IMR-90 (cell line): ENCODE measurements around the gene CHN2. TPM values are rescaled to one million over a fixed set of nuclear protein-coding genes. Genes with fewer than 3 reads are reported as not detected.

ENCODE experiments used
- ATAC-seq: fragments of 200-7000 bp; cut with Tn5 transposase; 2 replicates; pipeline ENCODE4 v1.9.1; 2020; ENCODE audit warnings: low read depth, mild to moderate bottlenecking, moderate library complexity
- BruUV-seq: library from RNA; stranded (reverse); fragments of 400-500 nt; replicated peaks from 2 replicates; lab custom pipeline; 2021; lab: Mats Ljungman, UMichigan
- CTCF ChIA-PET: fragments of 300-600 bp; formaldehyde crosslinking; extraction: SDS; loops from one replicate; lab custom pipeline; 2021; ENCODE audit warnings: antibody characterized with exemption; lab: Yijun Ruan, JAX
- POLR2A ChIA-PET: fragments of 300-600 bp; sonication (Branson Sonifier 250); formaldehyde crosslinking; loops from one replicate; lab custom pipeline; 2022; ENCODE audit warnings: antibody characterized with exemption; ENCODE audit not compliant: unreplicated experiment; lab: Charles Lee
- DNase-seq: peaks from one replicate; pipeline ENCODE4 v3.0.0; 2013
- H2AFZ ChIP-seq: replicated peaks from 2 replicates; pipeline ENCODE3; 2013; ENCODE audit warnings: low read length, mild to moderate bottlenecking; ENCODE audit not compliant: poor library complexity
- H2AK5ac ChIP-seq: 2 replicates; pipeline ENCODE4 v1.6.1; 2013; ENCODE audit warnings: low read depth, low read length, inconsistent platforms
- H2AK9ac ChIP-seq: replicated peaks from 2 replicates; pipeline ENCODE3; 2013; ENCODE audit warnings: mild to moderate bottlenecking, low read depth, low read length, moderate library complexity; ENCODE audit not compliant: poor library complexity
- H2BK120ac ChIP-seq: 2 replicates; pipeline ENCODE4 v1.6.1; 2013; ENCODE audit warnings: low read depth, low read length, inconsistent platforms
- H2BK15ac ChIP-seq: 3 replicates; pipeline ENCODE4 v1.6.1; 2013; ENCODE audit warnings: low read depth, low read length, inconsistent platforms
- H2BK20ac ChIP-seq: 2 replicates; pipeline ENCODE4 v1.6.1; 2013; ENCODE audit warnings: low read depth, mild to moderate bottlenecking, inconsistent platforms, low read length, moderate library complexity
- H2BK5ac ChIP-seq: 2 replicates; pipeline ENCODE4 v1.6.1; 2013; ENCODE audit warnings: mild to moderate bottlenecking, low read depth, low read length, inconsistent platforms; ENCODE audit not compliant: poor library complexity, severe bottlenecking
- H3K14ac ChIP-seq: replicated peaks from 2 replicates; pipeline ENCODE4 v1.6.1; 2013; ENCODE audit warnings: low read depth, low read length, inconsistent platforms
- H3K18ac ChIP-seq: 2 replicates; pipeline ENCODE4 v1.6.1; 2013; ENCODE audit warnings: low read depth, low read length, control low read depth
- H3K23ac ChIP-seq: 2 replicates; pipeline ENCODE4 v1.6.1; 2013; ENCODE audit warnings: low read depth, low read length, inconsistent platforms
- H3K27ac ChIP-seq: 2 replicates; pipeline ENCODE4 v1.5.1; 2013; ENCODE audit warnings: mild to moderate bottlenecking, control low read depth, low read length; ENCODE audit not compliant: insufficient read depth
- H3K27me3 ChIP-seq: 2 replicates; pipeline ENCODE4 v1.6.1; 2013; ENCODE audit warnings: low read length; ENCODE audit not compliant: control insufficient read depth, insufficient read depth
- H3K36me3 ChIP-seq: 2 replicates; pipeline ENCODE4 v1.6.1; 2013; ENCODE audit warnings: low read length, mixed read lengths; ENCODE audit not compliant: control insufficient read depth, insufficient read depth
- H3K4ac ChIP-seq: 2 replicates; pipeline ENCODE4 v1.6.1; 2013; ENCODE audit warnings: low read depth, low read length, inconsistent platforms
- H3K4me1 ChIP-seq: 2 replicates; pipeline ENCODE4 v1.6.1; 2013; ENCODE audit warnings: low read length, mixed read lengths; ENCODE audit not compliant: control insufficient read depth, insufficient read depth
- H3K4me2 ChIP-seq: 2 replicates; pipeline ENCODE4 v1.6.1; 2013; ENCODE audit warnings: low read depth, mild to moderate bottlenecking, control low read depth, low read length, moderate library complexity
- H3K4me3 ChIP-seq: 2 replicates; pipeline ENCODE4 v1.5.1; 2013; ENCODE audit warnings: low read depth, mild to moderate bottlenecking, control low read depth, low read length, moderate library complexity; ENCODE audit not compliant: insufficient read depth
- H3K56ac ChIP-seq: 2 replicates; pipeline ENCODE4 v1.6.1; 2013; ENCODE audit warnings: low read length, inconsistent platforms; ENCODE audit not compliant: insufficient read depth; ENCODE audit errors: extremely low read depth
- H3K79me1 ChIP-seq, 2 experiments: 2 replicates each; pipeline ENCODE4 v1.6.1; 2013; ENCODE audit warnings: low read length in 2 of 2, inconsistent platforms in 1 of 2, low read depth in 1 of 2
- H3K9ac ChIP-seq: 2 replicates; pipeline ENCODE4 v1.6.1; 2013; ENCODE audit warnings: low read depth, low read length, control low read depth
- H3K9me1 ChIP-seq: 2 replicates; pipeline ENCODE4 v1.6.1; 2013; ENCODE audit warnings: low read length, inconsistent platforms; ENCODE audit not compliant: insufficient read depth
- H3K9me3 ChIP-seq: 2 replicates; pipeline ENCODE4 v1.6.1; 2013; ENCODE audit warnings: low read length; ENCODE audit not compliant: control insufficient read depth, insufficient read depth
- H4K20me1 ChIP-seq: 2 replicates; pipeline ENCODE4 v1.6.1; 2013; ENCODE audit warnings: low read length, inconsistent platforms; ENCODE audit not compliant: insufficient read depth
- H4K5ac ChIP-seq: 2 replicates; pipeline ENCODE4 v1.6.1; 2013; ENCODE audit warnings: mild to moderate bottlenecking, low read depth, low read length, control low read depth
- H4K8ac ChIP-seq, 2 experiments: 2 replicates each; pipeline ENCODE4 v1.6.1; 2013; ENCODE audit warnings: low read depth in 2 of 2, low read length in 2 of 2, control low read depth in 1 of 2, inconsistent platforms in 1 of 2
- H4K91ac ChIP-seq: 2 replicates; pipeline ENCODE4 v1.6.1; 2013; ENCODE audit warnings: low read depth, low read length, inconsistent platforms; ENCODE audit not compliant: insufficient read depth
- BHLHE40 ChIP-seq: fragments of 150-350 bp; IDR thresholded peaks from 2 replicates; pipeline ENCODE4 v1.6.1; 2016; ENCODE audit warnings: mild to moderate bottlenecking, low read depth, low read length
- CEBPB ChIP-seq: IDR thresholded peaks from 2 replicates; pipeline ENCODE4 v1.6.1; 2012; ENCODE audit warnings: low read depth, low read length, improper control_type of control experiment
- MXI1 ChIP-seq: IDR thresholded peaks from 2 replicates; pipeline ENCODE4 v1.6.1; 2012; ENCODE audit warnings: low read depth, mild to moderate bottlenecking, low read length, moderate library complexity, borderline replicate concordance
- POLR2A ChIP-seq: IDR thresholded peaks from 2 replicates; pipeline ENCODE4 v1.6.1; 2012; ENCODE audit warnings: mild to moderate bottlenecking, low read depth, low read length
- RAD21 ChIP-seq: IDR thresholded peaks from 2 replicates; pipeline ENCODE4 v1.6.1; 2012; ENCODE audit warnings: low read length, improper control_type of control experiment
- RCOR1 ChIP-seq: IDR thresholded peaks from 2 replicates; pipeline ENCODE4 v1.6.1; 2012; ENCODE audit warnings: mild to moderate bottlenecking, low read length, improper control_type of control experiment; ENCODE audit not compliant: insufficient replicate concordance
- RFX5 ChIP-seq: IDR thresholded peaks from 2 replicates; pipeline ENCODE4 v1.8.0; 2012; ENCODE audit warnings: low read depth, mild to moderate bottlenecking, low read length, moderate library complexity
- SMC3 ChIP-seq: fragments of 150-350 bp; IDR thresholded peaks from 2 replicates; pipeline ENCODE4 v1.6.1; 2016; ENCODE audit warnings: low read depth, mild to moderate bottlenecking, antibody characterized with exemption, low read length, moderate library complexity
- WGBS, 2 experiments: methylation state at CpG; one replicate each; pipeline versions ENCODE4 v1.1.5 to v1.1.7; 2013; ENCODE audit warnings: missing lambda C conversion rate in 2 of 2; ENCODE audit not compliant: insufficient read length in 1 of 2; ENCODE audit errors: extremely low coverage in 2 of 2; 5-methylcytosine and 5-hydroxymethylcytosine counted together
- dilution Hi-C: fragments of 300-500 bp; cut with HindIII; formaldehyde crosslinking; loops from one replicate; pipeline ENCODE4 v1.14.3; 2018; ENCODE audit warnings: low sequenced_read_pairs; ENCODE audit not compliant: unreplicated experiment
- in situ Hi-C: fragments of 300-500 bp; cut with MboI; formaldehyde crosslinking; loops from 3 replicates; pipeline ENCODE4 v1.14.3; 2019; ENCODE audit warnings: low sequenced_read_pairs, inconsistent platforms, mixed read lengths
- intact Hi-C: fragments of 100-400 bp; cut with micrococcal nuclease; formaldehyde crosslinking; loops from 2 replicates; pipeline ENCODE4 v1.10.0; 2022
- polyA plus RNA-seq, 3 experiments: library from polyadenylated mRNA; depleted of rRNA; stranded (reverse); fragments of >200 nt; gene quantifications; 2 replicates each; pipeline ENCODE4 v1.2.3, GENCODE V29; 2012; ENCODE audit warnings: low replicate concordance in 1 of 3
- total RNA-seq: library from RNA; depleted of rRNA; stranded (reverse); fragments of >200 nt; gene quantifications from 2 replicates; pipeline ENCODE4 v1.2.3, GENCODE V29; 2012
- TF ChIP-seq, protein P1 (sequence below): fragments of 150-350 bp; IDR thresholded peaks from 2 replicates; pipeline ENCODE4 v1.6.1; 2017; ENCODE audit warnings: mild to moderate bottlenecking, antibody characterized with exemption, low read length, low read depth

Gene CHN2
- total and polyA plus RNA-seq, 2 of the 4 experiments (the other 2 are of a cell fraction): not detected

- H3K56ac ChIP-seq: no peak overlapping the region
- no peak for ATAC-seq
- H3K79me1 ChIP-seq: no peaks in the 10 kb centered on the region
- no peaks in the 10 kb centered on the region for H3K4me1 ChIP-seq
- ChIA-PET CTCF (interaction anchor here (0.7 kb wide), 1 partner anchor 526 kb away, joined by 5 read pairs; no protein-coding TSS in a partner anchor), POLR2A (no interaction called here)
- H3K27me3 ChIP-seq: peaks cover 10% of the 10 kb centered on the region; the same call in 1 of the 2 replicates
- H3K18ac ChIP-seq: no peak overlapping the region
- in situ Hi-C loops (no loop called here), intact Hi-C loops (loop anchor here (10.0 kb wide), 1 partner anchor 1497 kb away; no protein-coding TSS in a partner anchor), dilution Hi-C loops (no loop called here)
- H2AK9ac ChIP-seq: no peak overlapping the region
- no peak overlapping the region for H3K27ac ChIP-seq
- H3K4me2 ChIP-seq: no peak overlapping the region
- TF ChIP-seq CEBPB (no peak), POLR2A (no peak), RAD21 (no peak), RFX5 (no peak), BHLHE40 (no peak), SMC3 (no peak), RCOR1 (no peak), MXI1 (no peak)
- TF ChIP-seq, protein P1, sequence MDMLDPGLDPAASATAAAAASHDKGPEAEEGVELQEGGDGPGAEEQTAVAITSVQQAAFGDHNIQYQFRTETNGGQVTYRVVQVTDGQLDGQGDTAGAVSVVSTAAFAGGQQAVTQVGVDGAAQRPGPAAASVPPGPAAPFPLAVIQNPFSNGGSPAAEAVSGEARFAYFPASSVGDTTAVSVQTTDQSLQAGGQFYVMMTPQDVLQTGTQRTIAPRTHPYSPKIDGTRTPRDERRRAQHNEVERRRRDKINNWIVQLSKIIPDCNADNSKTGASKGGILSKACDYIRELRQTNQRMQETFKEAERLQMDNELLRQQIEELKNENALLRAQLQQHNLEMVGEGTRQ: no peak
- H3K9ac ChIP-seq: no peak overlapping the region
- no peak overlapping the region for H3K4me3 ChIP-seq
- H2BK5ac ChIP-seq: no peak overlapping the region
- H3K14ac ChIP-seq: no peak overlapping the region
- H3K9me1 ChIP-seq: no peaks in the 10 kb centered on the region
- H2AFZ ChIP-seq: no peak overlapping the region
- no peaks in the 10 kb centered on the region for H4K20me1 ChIP-seq
- no peak overlapping the region for H3K23ac ChIP-seq
- H2BK15ac ChIP-seq: no peak overlapping the region
- H3K4ac ChIP-seq: no peak overlapping the region
- no peaks in the 10 kb centered on the region for H3K9me3 ChIP-seq
- no peaks in the 10 kb centered on the region for H3K36me3 ChIP-seq
- no peak overlapping the region for H2BK120ac ChIP-seq
- no peak overlapping the region for H4K8ac ChIP-seq
- no TSS peak for BruUV-seq
- H2AK5ac ChIP-seq: no peak overlapping the region
- no peak overlapping the region for H4K91ac ChIP-seq
- H2BK20ac ChIP-seq: no peak overlapping the region
- DNase-seq: no peak
- WGBS, 2 experiments: no CpG with 5 or more reads among the region's 4 CpGs
- no peak overlapping the region for H4K5ac ChIP-seq
These were observed 287.5 kb downstream of the CHN2 start for GRCh38 chr7:29482056-29482455.
